HL-60 (cell line): ENCODE results near the gene SCGB1D2.

Experiments used
- DNase-seq, 2 experiments: peaks; one replicate each; pipeline ENCODE4 v3.0.0-alpha.2; 2010 to 2020; ENCODE audit warnings: low read depth in 1 of 2, low spot score in 1 of 2
- H3K27ac ChIP-seq: fragments of 250-450 bp; sonication (Bioruptor Pico); replicated peaks from 2 replicates; pipeline ENCODE4 v1.5.1; 2020; ENCODE audit warnings: mild to moderate bottlenecking, moderate library complexity
- H3K27me3 ChIP-seq: fragments of 250-450 bp; sonication (Bioruptor Pico); 2 replicates; pipeline ENCODE4 v1.5.1; 2021; ENCODE audit warnings: mild to moderate bottlenecking, moderate library complexity; ENCODE audit not compliant: insufficient read depth, poor library complexity, severe bottlenecking
- H3K4me3 ChIP-seq: replicated peaks from 2 replicates; pipeline ENCODE4 v1.5.1; 2011; ENCODE audit warnings: mild to moderate bottlenecking, control low read depth, low read length; ENCODE audit not compliant: insufficient read depth
- GABPA ChIP-seq: IDR thresholded peaks from 2 replicates; pipeline ENCODE4 v1.6.1; 2012; ENCODE audit warnings: low read depth
- POLR2AphosphoS5 ChIP-seq: IDR thresholded peaks from 2 replicates; pipeline ENCODE4 v1.6.1; 2012; ENCODE audit warnings: low read depth
- SPI1 ChIP-seq: IDR thresholded peaks from 2 replicates; pipeline ENCODE4 v1.6.1; 2012; ENCODE audit warnings: low read depth, mild to moderate bottlenecking, borderline replicate concordance
- TF ChIP-seq, protein P1 (sequence below): IDR thresholded peaks from one replicate; pipeline ENCODE4 v1.5.1; 2011; ENCODE audit warnings: low read length, control low read depth, inconsistent platforms; ENCODE audit not compliant: insufficient read depth
- TF ChIP-seq, protein P2 (sequence below): IDR thresholded peaks from 2 replicates; pipeline ENCODE4 v1.6.1; 2012; ENCODE audit warnings: low read depth; ENCODE audit not compliant: insufficient replicate concordance

Gene SCGB1D2

DNA sequence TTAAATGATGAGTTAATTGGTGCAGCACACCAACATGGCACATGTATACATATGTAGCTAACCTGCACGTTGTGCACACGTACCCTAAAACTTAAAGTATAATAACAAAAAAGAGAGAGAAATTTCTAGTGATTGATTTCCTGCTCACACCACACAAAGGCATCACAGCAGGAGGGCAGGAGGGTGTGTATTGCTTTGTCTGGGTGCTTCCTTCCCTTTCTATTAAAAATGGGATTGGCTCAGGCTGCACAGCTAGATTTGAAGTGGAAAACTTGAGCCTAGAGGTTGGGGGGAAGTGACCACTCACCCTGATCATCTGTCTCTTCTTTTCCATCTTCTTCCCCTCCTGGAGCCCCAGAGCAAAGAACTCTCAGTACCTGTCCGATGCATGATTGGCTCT lies 944 bp upstream of the SCGB1D2 start:
- peaks cover 1% of the 10 kb centered on the region for H3K27me3 ChIP-seq
- H3K4me3 ChIP-seq: no peak overlapping the region
- no peak for TF ChIP-seq POLR2AphosphoS5
- TF ChIP-seq, protein P1, sequence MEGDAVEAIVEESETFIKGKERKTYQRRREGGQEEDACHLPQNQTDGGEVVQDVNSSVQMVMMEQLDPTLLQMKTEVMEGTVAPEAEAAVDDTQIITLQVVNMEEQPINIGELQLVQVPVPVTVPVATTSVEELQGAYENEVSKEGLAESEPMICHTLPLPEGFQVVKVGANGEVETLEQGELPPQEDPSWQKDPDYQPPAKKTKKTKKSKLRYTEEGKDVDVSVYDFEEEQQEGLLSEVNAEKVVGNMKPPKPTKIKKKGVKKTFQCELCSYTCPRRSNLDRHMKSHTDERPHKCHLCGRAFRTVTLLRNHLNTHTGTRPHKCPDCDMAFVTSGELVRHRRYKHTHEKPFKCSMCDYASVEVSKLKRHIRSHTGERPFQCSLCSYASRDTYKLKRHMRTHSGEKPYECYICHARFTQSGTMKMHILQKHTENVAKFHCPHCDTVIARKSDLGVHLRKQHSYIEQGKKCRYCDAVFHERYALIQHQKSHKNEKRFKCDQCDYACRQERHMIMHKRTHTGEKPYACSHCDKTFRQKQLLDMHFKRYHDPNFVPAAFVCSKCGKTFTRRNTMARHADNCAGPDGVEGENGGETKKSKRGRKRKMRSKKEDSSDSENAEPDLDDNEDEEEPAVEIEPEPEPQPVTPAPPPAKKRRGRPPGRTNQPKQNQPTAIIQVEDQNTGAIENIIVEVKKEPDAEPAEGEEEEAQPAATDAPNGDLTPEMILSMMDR: no peak
- no peak for TF ChIP-seq GABPA
- no peak for TF ChIP-seq SPI1
- TF ChIP-seq, protein P2, sequence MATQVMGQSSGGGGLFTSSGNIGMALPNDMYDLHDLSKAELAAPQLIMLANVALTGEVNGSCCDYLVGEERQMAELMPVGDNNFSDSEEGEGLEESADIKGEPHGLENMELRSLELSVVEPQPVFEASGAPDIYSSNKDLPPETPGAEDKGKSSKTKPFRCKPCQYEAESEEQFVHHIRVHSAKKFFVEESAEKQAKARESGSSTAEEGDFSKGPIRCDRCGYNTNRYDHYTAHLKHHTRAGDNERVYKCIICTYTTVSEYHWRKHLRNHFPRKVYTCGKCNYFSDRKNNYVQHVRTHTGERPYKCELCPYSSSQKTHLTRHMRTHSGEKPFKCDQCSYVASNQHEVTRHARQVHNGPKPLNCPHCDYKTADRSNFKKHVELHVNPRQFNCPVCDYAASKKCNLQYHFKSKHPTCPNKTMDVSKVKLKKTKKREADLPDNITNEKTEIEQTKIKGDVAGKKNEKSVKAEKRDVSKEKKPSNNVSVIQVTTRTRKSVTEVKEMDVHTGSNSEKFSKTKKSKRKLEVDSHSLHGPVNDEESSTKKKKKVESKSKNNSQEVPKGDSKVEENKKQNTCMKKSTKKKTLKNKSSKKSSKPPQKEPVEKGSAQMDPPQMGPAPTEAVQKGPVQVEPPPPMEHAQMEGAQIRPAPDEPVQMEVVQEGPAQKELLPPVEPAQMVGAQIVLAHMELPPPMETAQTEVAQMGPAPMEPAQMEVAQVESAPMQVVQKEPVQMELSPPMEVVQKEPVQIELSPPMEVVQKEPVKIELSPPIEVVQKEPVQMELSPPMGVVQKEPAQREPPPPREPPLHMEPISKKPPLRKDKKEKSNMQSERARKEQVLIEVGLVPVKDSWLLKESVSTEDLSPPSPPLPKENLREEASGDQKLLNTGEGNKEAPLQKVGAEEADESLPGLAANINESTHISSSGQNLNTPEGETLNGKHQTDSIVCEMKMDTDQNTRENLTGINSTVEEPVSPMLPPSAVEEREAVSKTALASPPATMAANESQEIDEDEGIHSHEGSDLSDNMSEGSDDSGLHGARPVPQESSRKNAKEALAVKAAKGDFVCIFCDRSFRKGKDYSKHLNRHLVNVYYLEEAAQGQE: no peak
- no peak for DNase-seq
- H3K27ac ChIP-seq: no peak overlapping the region

- H3K27ac ChIP-seq: no peak overlapping the region
- DNase-seq: peak; percentile 5 to 34
- TF ChIP-seq, protein P1: no peak
- TF ChIP-seq, protein P2: peak; percentile 95
- no peak for TF ChIP-seq POLR2AphosphoS5
- H3K27me3 ChIP-seq: peaks cover 4% of the 10 kb centered on the region
- no peak overlapping the region for H3K4me3 ChIP-seq
These were observed 3.3 kb downstream of the SCGB1D2 start for GRCh38 chr11:62245271-62245753.

- TF ChIP-seq, protein P2: no peak
- TF ChIP-seq, protein P1: no peak
- no peak for TF ChIP-seq SPI1
- no peak for TF ChIP-seq GABPA
- no peak for TF ChIP-seq POLR2AphosphoS5
- Histone ChIP-seq H3K4me3 (no peak overlapping the region), H3K27me3 (peaks cover 4% of the 10 kb centered on the region), H3K27ac (no peak overlapping the region)
- no peak for DNase-seq
These were observed 9.7 kb downstream of the SCGB1D2 start for GRCh38 chr11:62251698-62252097.
